HG03280 (cell line): ENCODE data around the gene TAS2R8.
"Not testable (repeated sequence)": the region's sequence is repeated elsewhere in the genome, so short reads cannot be mapped to it uniquely, and the experiment has no call there.

Experiments
- ATAC-seq: cut with Tn5 transposase; IDR thresholded peaks from one replicate; pipeline ENCODE4 v1.9.1; 2021; ENCODE audit warnings: mild to moderate bottlenecking, moderate library complexity; ENCODE audit not compliant: unreplicated experiment

The TAS2R8 gene, protein sequence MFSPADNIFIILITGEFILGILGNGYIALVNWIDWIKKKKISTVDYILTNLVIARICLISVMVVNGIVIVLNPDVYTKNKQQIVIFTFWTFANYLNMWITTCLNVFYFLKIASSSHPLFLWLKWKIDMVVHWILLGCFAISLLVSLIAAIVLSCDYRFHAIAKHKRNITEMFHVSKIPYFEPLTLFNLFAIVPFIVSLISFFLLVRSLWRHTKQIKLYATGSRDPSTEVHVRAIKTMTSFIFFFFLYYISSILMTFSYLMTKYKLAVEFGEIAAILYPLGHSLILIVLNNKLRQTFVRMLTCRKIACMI

DNA sequence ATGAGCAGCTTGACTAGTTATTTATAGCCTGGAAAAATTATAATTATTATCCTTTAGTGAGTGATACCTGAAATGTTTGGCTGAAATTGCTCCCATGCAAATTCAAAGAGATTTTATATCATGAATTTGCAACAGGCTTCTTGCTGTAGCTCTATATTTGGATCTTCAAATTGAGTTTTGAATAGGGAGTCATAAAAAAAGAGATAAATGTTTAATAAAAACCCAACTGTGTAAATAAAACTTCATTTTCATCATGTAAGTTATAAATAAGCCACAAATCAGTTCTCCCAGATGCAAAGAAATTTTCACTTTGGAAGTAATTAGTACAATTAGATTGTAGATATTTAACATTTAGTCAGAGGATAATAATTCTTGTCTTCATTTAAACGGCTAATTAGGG, at the start of gene TAS2R8:
Gene TAS2R8, minus strand, starts transcription at position 101 of the 400 bp plus-strand sequence. CDS start 306 bp downstream, outside the sequence.
- ATAC-seq: no peak

DNA sequence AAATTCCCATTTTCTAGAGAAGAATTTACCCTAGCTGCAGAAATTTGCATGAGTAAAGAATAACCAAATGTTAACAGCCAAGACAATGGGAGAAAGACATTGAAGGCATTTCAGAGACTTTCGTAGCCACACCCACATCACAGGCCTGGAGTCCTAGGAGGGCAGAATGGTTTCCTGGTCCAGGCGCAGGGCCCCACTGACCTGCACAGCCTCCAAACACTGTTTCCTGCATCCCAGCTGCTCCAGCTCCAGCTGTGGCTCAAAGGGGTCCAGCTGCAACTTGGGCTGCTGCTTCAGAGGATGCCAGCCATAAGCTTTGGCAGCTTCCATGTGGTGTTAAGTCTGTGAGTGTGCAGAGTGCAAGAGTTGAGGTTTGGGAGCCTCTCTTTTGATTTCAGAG, 48.7 kb upstream of the TAS2R8 start:
- ATAC-seq: no peak

DNA sequence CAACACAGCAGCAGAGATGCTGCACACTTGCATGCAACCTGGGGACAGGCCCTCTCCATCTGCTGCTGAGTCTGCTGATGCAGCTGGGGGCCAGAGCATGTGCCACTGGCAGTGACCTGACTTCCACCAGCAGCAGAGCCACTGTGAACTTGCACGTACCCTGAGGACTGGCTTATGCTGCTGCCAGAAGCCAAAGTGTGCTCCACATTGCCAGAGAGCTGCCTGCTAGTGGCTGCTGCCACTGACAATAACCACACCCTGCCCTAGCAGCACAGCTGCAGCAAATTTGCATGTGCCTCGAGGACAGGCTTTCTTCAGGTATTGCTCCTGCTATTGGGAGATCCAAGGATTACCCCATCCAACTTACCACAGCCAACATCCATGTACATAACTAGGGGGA, 46.7 kb upstream of the TAS2R8 start:
- no peak for ATAC-seq

DNA sequence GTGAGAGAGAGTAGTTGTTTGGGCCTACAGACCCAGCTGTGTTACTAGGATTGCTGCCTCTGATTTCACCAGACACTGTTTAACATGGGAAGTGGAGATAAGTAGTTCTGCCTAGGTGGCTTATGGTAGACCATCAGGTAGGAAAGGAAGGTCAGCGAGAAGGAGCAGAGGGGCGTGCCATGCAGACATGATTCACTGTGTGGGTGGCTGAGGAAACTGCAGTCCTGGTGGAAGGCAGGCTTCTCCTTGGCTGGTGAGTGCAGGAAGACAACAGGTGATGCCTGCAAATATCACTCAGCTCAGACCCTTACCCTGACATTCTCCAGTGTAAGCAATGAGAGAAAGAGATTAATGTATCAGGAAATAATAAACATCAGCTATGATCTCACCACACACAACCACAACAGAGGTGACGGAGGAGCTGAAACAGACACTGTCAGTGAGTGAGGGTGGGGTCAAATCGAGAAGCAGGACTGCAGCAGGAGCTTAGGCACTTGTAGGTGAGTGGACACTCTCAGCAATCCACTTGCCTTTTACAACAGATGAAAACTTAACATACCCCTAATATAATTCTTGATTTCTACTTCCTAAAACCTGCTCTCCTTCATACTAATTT, 44.3 kb upstream of the TAS2R8 start:
- no peak for ATAC-seq

DNA sequence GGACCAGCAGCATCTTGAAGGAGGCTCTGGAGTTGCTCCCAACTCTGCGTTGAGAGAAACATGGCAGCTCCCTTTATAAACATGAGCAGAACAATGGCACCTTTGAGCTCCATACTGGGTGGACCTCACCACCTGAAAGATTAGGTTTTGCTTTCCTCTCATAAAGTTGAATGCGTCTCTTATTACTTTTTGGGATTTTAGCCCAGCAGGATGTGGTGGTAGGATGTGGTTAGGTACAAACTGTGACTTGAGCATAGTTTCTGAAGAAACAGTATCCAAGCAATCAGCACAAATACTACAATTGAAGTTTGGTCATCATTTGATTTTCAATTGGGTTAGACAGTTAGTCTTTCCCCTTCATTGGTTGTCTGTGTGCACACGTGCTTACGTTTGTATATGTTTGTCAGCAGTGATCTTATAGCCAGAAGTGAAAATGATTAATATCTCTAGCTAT, 42.4 kb upstream of the TAS2R8 start, which contains the start of gene PRR4:
Gene PRR4, minus strand, starts transcription at position 51 of the 454 bp plus-strand sequence. Its CDS starts 38 bp downstream, at position 13.
- no peak for ATAC-seq

DNA sequence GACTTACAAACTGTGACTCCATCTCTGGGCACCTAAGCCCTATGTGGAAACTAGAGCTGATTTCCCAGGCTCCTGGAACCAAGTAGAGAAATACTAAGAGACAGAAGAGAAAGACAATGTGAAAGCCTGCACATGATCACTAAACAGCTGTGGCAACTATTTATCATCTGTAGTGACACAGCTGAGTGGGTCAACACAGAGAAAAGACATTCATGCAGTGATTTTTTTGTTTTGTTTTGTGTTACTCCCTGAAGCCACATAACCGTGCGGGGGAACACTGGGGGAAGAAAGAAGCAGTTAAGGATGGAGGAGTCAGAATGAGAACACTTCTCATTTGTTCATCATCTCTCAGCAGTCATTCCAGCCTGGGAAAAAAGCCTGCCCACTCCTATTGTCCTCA, 40.7 kb upstream of the TAS2R8 start:
- ATAC-seq: no peak

DNA sequence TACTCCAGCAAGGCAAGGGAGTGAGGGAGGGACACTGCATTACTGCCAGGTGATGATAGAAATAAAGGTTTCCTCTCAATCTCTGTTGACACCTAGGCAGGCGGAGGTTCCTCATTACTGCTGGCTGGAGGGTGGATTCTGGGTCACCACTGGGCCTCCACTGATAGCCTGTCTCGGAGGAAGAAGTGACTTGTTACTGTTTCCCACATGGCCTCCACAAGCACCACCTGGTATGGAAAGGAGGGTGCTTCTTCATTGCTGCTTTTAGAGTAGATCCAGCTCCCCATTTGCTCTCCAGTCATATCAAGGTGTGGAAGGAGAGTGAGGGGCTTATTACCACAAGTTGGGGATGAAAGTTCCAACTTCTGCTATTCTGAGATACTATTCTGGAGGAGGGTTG, 35.8 kb upstream of the TAS2R8 start:
- no peak for ATAC-seq

DNA sequence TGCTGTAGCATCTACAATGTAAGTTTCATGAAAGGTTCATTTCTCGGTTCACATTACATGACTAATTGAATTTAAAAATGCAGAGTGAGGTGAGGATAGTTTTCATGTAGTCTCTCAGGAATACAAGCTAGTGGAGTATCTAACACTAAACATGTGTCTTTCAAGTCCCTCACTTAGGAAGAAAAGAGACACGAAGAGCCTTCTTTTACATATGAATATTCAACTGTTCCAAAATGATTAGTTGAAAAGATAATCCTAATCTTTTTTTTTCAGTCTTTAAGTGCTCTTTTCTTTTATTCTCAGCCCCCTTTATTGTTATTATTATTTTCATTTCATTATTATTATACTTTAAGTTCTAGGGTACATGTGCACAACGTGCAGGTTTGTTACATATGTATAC, 31.4 kb upstream of the TAS2R8 start:
- no peak for ATAC-seq

DNA sequence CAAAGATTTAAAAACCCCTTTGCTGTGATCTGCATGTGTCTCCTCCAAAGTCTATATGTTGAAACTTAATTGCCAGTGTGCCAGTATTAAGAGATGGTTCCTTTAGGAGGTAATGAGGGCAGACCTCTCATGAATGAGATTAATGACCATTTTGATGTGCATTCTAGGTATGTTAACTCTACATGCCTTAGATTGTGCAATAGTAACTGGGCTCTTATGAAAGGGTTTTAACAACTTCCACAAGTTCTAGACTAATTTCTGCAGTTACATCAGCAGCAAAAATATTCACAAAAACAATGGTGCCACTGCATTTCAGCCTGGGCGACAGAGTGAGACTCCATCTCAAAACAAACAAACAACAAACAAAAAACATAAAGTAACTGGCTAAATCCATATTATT, 22.9 kb upstream of the TAS2R8 start:
- ATAC-seq: no peak

DNA sequence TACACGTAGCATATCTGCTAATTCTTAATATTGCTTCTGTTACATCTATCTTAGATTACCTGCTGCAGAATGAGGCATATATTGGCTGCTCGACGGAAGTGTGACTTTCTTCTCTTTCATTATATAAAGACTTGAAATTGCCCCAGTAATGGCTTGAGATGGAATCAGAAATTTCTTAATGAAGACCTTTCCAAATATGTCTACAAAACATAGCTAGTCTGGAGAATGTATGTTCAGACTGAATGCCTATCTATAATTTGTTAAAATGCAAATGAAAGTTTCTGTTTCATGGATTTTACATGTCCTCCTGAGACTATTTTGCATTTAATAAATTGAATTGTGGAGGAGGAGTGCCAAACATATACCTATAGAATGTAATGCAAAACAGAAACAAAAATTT, 19.2 kb upstream of the TAS2R8 start, which contains the start of gene TAS2R10:
Gene TAS2R10, minus strand, starts transcription at position 101 of the 400 bp plus-strand sequence. Its CDS starts 89 bp downstream, at position 12.
- ATAC-seq: no peak

DNA sequence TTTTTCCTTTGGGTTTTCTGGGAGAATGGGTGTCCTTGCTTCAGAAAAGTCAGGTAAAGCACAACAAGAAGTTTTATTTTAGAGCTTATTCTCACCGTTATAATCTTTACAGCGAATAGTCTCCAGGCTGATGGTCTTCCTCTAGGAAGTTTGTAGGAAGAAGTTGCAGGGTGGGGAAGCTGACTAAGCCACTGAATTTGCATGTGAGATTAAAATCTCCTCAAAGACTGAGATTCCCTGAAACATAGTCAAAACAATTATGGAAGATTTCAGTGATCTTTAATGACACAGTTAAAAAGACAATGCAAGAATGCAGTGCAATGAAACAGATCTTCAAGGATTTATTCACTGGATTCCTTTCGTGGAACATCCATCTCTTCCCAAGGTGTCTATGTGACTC, 17.9 kb upstream of the TAS2R8 start:
- no peak for ATAC-seq

DNA sequence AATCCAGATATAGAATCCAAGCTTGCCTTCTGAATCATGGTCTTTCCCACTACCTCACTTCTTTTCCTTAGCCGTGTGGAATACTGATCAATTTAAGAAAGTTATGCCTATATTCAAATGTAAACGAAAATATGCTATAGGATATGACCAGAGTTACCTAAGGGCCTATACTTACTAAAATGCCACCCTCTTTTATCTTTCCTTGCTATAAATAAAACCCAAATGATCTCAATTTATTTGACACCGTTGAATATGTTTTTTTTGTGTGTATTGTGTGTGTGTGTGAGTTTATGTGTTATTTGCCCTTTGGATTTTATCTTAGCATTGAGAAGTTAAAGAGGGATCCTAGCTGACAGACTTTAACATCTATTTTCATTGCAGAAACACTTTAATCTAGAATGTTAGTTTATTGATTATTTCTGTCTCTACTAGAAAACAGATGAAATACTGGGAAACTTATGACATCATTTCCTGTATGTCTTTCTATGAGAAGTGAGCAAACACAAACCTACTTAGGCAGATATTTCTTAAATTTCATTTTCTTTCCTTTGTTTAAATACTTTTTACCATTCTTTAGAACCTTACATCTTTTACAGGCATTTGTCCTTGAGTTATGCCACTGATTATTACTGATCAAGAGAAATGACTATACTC, 4.9 kb upstream of the TAS2R8 start:
- no peak for ATAC-seq

DNA sequence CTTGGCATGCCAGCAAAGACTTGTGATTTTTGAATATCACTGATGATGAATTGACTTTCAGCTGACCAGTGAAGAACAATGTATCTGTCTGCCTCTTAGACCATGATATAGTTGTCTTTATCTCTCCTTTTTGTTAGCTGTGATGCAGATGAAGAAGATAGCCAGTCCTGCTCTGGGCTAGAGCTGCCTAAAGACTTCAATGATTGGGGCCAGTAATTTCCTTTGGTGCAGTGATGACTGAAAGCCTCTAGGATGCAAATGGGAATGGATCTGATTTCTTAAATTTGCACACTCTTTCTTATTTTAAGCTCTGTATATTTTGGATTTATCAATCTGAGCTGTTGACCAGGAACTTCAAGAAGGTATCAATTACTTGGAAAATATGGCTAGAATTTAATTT, 3.0 kb upstream of the TAS2R8 start, which contains the start of gene TAS2R9:
Gene TAS2R9, minus strand, starts transcription at position 101 of the 400 bp plus-strand sequence. Its CDS starts 93 bp downstream, at position 8.
- ATAC-seq: no peak

DNA sequence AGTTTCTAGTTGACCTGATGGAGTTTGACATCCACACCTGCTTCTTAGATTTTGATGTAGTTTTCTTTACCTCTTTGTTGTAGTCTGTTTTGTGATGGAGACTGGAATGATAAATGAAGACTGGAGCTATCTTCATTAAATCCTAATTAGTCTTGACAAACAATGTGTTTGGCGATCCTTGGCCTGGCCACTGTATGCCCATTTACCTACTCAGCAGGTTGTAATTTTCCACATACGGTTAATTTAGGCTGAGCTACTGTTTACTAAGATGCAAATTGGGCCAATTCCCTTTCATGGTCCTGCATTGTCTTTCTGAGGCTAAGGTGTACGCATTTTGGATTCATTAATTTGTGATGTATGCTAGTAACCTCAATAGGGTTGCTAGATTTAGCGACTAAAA, 4.5 kb downstream of the TAS2R8 start, which contains the start of gene TAS2R7:
Gene TAS2R7, minus strand, starts transcription at position 41 of the 400 bp plus-strand sequence. CDS start 57 bp downstream, outside the sequence.
- no peak for ATAC-seq

DNA sequence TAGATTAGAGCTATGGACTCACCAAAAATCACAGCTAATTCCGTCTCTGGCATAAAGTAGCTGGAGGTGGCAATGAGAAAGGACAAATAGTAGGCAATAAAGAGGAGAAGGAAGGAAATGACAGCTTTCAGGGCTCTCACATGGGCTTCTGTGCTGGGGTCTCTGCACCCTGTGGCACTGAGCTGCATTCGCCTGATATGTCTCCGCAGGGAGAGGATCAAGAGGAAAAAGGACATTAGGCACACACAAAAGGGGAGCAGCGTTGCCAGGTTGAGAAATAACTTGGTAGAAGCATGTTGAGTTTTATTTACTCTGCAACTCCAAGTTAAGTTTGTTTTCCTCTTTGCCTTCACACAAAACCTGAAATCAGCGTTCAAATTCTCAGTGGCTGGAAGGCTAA, 5.3 kb downstream of the TAS2R8 start:
- no peak for ATAC-seq

DNA sequence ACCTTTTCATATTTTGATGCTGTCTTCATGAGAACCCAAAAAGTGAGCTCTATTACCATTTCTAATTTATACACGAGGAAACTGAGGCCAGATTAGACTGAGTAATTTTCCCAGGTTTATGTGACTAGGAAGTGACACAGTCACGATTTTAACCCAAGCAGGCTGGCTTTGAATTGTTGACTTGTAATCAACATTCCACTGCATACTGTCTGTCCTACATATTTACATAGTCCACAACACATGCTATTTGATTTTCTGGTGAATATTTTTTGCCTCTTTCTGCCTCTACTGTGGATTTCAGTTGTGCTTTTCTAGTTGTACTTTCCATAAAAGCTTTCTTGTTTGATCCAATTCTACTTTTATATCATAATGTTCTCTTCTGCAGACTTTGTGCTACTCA, 12.9 kb downstream of the TAS2R8 start:
- no peak for ATAC-seq

DNA sequence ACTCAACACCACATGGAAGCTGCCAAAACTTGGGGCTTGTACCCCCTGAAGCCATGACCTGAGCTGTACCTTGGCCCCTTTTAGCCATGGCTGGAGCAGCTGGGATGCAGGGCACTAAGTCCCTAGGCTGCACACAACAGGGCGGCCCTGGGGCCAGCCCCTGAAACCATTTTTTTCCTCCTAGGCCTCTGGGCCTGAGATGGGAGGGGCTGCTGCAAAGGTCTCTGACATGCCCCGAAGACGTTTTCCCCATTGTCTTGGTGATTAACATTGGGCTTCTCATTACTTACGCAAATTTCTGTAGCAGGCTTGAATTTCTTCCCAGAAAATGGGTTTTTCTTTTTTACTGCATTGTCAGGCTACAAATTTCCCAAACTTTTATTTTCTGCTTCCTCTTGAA, 15.3 kb downstream of the TAS2R8 start:
- not testable (repeated sequence) for ATAC-seq

DNA sequence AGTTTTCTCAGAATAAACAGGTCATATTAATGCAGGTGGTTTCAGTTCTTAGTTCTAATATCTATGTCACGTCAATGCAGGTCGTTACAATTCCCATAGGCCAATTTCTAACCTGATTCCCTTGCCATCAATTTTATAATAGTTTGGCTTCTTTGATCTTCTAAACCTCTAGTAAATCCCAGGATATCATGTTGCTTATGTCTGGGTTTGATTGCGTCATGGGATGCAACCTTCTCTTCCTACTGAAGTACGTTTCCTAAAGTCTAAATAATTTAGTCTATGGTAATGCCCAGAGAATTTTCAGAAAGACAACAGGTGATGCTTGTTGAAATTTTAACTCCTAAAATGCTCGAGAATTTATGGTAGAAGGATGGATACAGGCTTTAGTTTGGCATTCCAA, 23.8 kb downstream of the TAS2R8 start:
- no peak for ATAC-seq

DNA sequence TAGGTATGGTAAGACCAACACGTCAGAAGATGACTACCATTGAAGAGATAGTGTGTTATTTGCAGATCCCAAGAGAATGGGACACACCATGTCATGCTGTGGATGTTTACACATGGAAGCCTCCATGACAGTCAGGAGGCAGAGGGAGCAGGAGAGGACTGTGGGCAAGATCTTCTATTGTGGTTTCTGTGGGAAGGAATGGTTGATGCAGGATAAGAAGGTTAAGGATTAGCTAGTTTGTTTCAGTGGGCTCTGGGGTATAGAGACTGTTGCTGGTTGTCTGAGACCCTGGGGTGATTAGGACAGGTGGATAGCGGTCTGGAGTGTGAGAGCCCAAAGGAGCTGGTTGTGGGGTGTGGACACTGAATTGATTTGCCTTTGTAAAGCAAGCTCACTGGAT, 28.0 kb downstream of the TAS2R8 start:
- ATAC-seq: no peak

DNA sequence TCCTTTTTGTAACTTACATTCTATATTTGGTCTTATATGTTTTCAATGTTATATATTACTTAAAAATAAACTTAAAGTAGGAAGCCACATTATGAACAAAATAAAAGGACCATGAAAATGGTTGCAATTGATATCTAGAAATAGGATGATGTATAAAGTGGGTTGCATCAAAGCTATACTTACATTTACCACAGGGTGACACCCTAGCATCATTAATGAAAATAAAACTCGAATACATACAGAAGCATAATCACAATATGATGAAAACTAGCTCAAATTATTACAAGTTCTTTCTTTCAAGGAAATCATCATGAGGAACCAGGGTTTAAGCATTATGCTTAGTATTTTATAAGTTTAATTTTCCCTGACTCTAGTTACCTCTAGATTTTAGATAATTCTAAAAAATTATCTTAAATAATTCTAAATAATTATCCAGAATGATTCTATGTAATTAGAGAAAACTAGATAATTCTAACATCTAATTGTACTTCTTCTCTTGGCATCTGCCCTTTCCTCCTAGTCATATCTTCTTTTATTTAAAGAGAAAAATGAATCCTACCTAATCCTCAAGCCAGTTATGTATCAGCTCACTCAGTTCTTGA, 35.9 kb downstream of the TAS2R8 start:
- no peak for ATAC-seq

DNA sequence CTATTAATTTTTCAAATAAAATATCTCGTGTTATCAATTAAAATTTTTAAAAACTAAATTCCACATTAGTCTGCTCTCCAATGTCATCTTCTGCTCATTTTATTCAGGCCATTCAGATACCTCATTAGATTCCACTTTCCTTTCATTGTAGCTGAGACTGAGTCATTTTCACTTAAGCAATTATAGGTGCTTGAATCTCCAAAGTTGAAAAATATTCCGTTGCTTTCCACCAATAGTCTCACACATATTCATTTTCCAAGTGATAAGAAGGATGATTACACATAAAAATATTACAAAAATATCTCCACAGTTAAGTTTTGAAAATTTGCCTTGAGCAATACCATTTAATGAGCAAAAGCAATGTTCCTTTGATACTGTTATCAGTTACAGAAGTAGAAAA, 47.4 kb downstream of the TAS2R8 start:
- ATAC-seq: no peak
